Skeletal muscle tissue (tissue), 5 donors: Measurements from ENCODE around the gene RBPMS2. TPM values are rescaled to one million over a fixed set of nuclear protein-coding genes. Genes with fewer than 3 reads are reported as not detected.

Experiments used
- H3K27ac ChIP-seq: one replicate; pipeline ENCODE4 v1.7.0; 2013; ENCODE audit warnings: mild to moderate bottlenecking, low read depth, low read length, inconsistent platforms
- H3K27me3 ChIP-seq, 3 donors: one replicate each; pipeline ENCODE4 v1.7.0; 2013; ENCODE audit warnings: low read length in 3 of 3; ENCODE audit not compliant: control insufficient read depth in 3 of 3, insufficient read depth in 3 of 3
- H3K36me3 ChIP-seq, 3 donors: one replicate each; pipeline ENCODE4 v1.7.0; 2013; ENCODE audit warnings: low read length in 3 of 3; ENCODE audit not compliant: control insufficient read depth in 3 of 3, insufficient read depth in 3 of 3
- H3K4me1 ChIP-seq, 3 donors: one replicate each; pipeline ENCODE4 v1.7.0; 2013; ENCODE audit warnings: low read length in 3 of 3, mild to moderate bottlenecking in 3 of 3; ENCODE audit not compliant: control insufficient read depth in 3 of 3, insufficient read depth in 3 of 3
- H3K4me3 ChIP-seq, 3 donors: one replicate each; pipeline ENCODE4 v1.7.0; 2013; ENCODE audit warnings: low read length in 3 of 3
- H3K9ac ChIP-seq, 3 donors: one replicate each; pipeline ENCODE4 v1.7.0; 2013; ENCODE audit warnings: low read length in 3 of 3, mild to moderate bottlenecking in 3 of 3, moderate library complexity in 2 of 3, low read depth in 1 of 3
- H3K9me3 ChIP-seq, 3 donors: one replicate each; pipeline ENCODE4 v1.7.0; 2013; ENCODE audit warnings: low read length in 3 of 3; ENCODE audit not compliant: control insufficient read depth in 3 of 3
- small RNA-seq: library from RNA; depleted of rRNA; stranded (forward); fragments of <200 nt; gene quantifications from one replicate; pipeline ENCODE3, GENCODE V24; 2014
- total RNA-seq: library from RNA; depleted of rRNA; stranded (reverse); fragments of >200 nt; gene quantifications from one replicate; pipeline ENCODE4 v1.2.3, GENCODE V29; 2014
- donor health status: Osteomylitis.

The RBPMS2 gene
- total RNA-seq, 1 donor from 2014 or later = under 0.01 TPM

GRCh38 chr15:64690008-64690407 lies 85.4 kb downstream of the RBPMS2 start:
- peak overlapping the region; percentile 34 to 78 (median 60) for H3K9ac ChIP-seq
- no peaks in the 10 kb centered on the region for H3K27me3 ChIP-seq
- H3K27ac ChIP-seq = peak overlapping the region; percentile 87
- peak overlapping the region; percentile 19 to 37 (median 29) for H3K4me3 ChIP-seq
- H3K4me1 ChIP-seq = peaks cover 63 to 73% (median 70%) of the 10 kb centered on the region in 3 donors
- H3K9me3 ChIP-seq = no peaks in the 10 kb centered on the region
- peaks cover 21 to 43% (median 39%) of the 10 kb centered on the region in 3 donors for H3K36me3 ChIP-seq

Small RNA genes lying within 50 kb of the gene (small RNA-seq; reads per million reads assigned to genes)
- gene AC100830.2 = not detected
- not detected for gene MIR1272

Other genes with a start within 250 kb of the RBPMS2 start
- gene PIF1, start 50.1 kb upstream of the RBPMS2 start, total RNA-seq = 2.1 TPM
- 16.7 TPM for gene PLEKHO2, start 66.3 kb upstream of the RBPMS2 start, total RNA-seq
- 2.6 TPM for gene ANKDD1A, start 136.3 kb upstream of the RBPMS2 start, total RNA-seq
- gene SPG21, start 214.3 kb upstream of the RBPMS2 start, total RNA-seq = 76.2 TPM